Stimulated activated CD4-positive, alpha-beta T cell treated with anti-CD3 and anti-CD28 coated beads, Interleukin-15, amount 100 ng/mL, for 48 hours (primary cell): Measurements from ENCODE around the gene COPS8.

Source experiments
- DNase-seq, 2 donors: peaks; one replicate each; pipeline ENCODE4 v3.0.0-alpha.2; 2020; ENCODE audit warnings: low read depth in 2 of 2

The COPS8 gene

DNA sequence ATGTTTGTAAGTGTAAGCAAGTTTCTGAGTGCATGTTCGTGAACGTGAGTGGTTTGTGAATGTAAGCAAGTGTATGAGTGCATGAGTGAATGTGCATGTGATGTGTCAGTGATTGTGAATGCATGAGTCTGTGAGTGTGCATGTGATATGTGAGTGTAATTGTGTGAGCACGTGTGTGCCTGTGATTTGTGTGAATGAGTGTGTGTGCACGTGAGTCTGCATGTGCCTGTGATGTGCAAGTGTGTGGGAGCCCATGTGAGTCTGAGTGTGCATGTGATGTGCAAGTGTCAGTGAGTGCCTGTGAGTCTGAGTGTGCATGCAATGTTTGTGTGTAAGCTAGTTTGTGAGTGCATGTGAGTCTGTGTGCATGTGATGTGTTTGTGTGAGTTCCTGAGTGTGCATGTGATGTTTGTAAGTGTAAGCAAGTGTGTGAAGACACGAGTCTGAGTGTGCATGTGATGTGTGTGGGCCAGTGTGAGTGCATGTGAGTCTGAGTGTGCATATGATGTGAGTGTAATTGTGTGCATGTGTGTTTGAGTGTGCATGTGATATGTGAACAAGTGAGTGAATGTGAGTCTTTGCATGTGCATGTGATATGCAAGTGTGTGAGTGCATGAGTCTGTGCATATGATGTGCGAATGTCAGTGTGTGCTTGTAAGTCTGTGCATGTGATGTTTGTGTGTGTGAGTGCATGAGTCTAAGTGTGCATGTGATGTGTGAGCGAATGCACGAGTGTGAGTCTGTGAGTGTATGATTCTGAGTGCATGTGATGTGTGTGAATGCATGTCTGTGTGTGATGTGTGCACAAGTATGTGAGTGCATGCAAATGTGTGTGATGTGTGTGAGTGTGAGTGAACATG is 45.1 kb downstream of the COPS8 start:
- no peak for DNase-seq

DNA sequence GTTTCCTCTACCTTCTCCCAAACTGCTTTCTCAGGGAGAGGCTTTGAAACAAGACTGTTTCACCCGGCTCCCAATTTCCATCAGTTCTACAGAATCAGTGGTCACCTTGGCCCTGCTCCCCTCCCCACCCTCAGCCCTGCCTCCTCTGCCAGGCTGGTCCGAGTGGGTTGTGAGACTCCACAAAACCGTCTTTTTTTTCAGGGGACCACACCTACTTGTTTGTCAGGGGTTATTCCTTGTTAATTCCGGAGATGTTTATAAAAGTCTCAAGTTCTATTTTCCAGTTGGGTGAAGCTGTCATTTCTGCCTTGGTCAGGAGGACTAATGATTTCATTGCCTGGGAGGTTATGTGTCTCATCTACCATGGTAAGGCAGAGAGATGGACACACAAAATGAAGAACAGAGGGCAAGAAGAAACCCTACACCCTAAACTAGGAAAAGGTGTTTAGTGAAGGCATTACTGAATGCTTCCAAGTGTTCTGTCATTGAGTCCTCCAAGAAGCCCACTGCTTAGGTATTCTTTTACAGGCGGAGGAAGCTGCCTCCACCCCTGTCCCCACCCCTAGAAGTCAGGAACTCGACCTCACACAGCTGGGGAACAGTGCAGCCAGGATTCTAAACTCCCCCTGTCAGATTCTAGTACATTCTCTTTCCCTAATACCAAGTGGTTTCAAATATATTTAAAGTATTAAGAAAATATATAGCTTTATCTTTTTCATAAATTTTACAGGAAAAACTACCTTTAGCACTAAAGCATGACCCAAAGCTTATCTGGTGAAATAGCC is 46.3 kb downstream of the COPS8 start:
- no peak for DNase-seq

DNA sequence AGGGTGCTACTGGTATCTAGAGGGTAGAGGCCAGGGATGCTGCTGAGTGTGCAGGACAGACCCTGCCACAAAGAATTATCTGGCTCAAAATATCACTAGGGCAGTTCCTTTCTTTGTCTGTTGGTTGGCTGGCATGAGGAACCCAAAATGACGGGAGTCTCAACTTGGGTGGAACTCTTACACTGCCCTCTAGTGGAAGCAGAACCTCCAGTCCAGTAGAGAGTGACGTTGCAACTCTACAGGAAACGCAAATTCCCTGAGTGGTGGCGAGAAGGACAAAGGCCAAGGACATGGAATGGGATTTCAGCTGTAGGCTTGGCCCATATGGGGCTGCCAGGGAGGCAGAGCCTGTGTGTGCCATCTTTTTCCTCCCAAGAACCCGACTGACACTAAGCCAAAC is 47.1 kb downstream of the COPS8 start:
- no peak for DNase-seq

DNA sequence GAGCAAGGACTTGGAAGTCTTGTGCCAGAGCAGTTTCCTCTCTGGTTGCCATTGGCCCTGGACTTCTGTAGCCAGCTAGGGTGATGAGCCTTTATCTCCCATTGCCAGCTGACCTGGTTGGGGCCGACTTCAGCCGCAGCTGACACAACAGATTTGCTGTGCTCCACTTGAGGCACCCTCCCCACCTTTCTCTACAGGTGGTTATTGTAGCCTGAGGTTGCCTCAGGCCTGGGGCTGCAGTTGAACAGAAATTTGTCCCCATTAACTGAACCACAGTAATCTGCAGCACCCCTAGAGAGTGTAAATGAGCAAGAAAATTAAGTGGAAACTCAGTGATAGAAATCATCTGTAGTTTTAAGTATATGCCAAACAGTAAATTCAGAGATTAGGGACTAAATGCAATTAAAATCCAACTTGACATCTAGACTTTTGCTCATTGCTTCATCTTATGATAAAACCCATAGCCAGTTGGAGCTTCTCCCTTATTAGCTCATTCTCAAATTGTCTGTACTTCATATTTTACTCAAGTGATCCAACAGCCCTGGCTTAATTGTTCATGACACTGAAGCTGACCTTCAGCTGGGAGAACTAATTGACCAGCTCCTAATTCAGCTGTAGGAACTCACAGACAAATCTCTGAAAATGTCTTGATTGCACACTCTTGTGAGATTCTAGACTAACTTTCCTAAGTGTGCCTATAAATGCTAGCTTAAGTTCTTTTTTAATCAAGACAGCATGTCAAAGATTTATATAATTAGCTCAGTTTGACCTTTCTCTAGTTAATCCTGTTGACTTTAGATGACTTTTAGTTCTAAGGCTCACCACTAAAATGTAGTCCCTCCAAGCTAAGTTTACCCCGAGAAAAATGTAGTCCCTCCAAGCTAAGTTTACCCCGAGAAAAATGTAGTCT is 48.9 kb downstream of the COPS8 start:
- DNase-seq: no peak

DNA sequence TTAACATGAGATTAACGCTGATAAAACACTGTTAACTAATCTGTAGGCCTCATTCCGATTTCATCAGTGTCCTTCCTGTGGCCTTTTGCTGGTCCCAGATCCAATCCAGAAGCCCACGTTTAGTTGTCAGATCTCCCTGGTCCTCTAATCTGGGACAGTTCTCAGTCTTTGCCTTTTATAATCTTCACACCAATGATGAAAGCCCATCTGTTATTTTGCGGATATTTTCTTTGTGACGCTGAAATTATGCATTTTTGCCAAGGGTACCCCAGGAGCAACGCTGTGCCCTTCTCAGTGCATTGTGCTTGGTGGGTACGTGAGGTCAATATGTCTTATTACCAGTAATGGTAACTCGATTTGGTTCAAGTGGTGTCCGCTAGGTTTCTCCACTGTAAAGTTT is 51.1 kb downstream of the COPS8 start:
- DNase-seq: no peak

DNA sequence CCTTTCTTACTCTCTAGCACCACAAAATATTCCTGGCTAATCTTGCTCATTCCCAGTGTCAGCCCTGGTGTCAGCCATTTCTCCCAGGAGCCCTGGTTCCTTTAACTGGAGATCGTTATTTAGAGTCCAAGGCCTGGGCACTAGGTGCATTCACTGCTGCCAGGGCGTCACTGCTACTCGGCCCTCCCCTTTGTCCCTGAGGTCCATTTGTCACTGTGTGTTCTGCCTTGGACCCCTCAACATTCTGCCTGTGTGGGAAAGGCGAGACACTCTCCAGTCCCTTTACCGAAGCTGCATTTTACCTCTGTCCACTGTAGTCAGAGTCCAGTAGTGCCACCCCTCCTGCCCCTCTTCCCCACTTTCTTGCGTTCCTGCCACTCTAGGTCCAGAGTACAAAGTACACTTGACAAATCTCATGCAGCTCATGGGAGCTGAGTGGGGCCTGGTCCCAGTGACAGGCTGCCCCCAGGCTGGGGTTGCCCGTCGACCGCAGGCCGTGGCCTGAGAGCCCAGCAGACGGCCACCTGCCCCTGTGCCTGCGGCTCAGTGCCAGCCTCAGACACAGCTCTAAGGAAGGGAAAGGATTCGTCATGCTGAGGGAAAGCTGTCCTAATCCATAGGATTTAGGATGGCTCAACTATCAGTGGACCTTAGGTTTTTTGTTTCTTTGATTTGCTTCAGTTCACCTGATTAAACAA is 52.1 kb downstream of the COPS8 start:
- no peak for DNase-seq

DNA sequence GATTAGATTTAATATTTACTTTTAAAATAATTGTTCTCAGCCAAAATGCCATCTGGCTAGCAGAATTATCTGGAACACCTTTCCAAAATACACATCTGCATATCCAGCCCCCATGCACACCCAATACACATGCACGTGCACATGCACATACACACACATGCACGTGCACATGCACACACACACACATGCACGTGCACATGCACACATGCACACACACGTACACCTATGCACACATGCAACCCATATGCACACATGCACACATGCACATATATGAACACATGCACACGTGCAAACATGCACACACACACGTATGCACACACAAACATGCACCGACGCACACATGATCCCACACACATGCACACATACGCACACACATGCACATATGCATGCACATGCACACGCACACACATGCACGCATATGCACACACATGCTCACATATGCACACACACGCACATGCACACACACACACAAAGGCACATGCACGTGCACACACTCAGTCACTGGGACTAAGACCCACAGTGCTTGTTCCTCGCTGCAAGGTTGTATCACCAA is 53.5 kb downstream of the COPS8 start:
- DNase-seq: no peak

DNA sequence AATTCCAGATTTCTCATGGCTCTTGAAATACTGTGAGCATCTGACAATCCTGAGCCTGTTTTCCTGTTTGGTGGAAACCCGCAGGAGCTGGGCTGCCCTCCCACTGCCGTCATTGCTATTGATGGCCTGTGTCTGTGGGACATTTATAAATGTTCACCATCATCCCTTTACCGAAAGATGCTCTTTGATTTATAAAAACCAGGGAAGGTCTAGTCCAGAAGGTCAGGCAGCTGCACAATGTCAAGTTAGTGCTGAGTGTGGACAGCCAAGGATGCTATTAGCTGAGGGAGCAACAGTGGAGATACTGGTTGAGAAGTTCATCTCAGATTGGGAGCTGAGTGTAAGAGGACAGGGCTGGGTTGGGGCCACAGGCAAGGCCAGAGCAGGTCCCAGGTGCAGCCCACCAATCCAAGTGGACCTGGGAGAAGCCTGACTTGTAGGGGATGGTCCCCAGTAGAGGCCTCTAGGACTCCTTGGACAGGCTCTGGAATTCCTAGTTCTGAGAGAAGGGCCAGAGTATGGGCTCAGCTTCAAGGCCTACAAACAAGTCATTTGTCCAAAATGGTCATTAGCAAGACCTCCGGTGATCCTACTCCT is 55.1 kb downstream of the COPS8 start:
- no peak for DNase-seq

DNA sequence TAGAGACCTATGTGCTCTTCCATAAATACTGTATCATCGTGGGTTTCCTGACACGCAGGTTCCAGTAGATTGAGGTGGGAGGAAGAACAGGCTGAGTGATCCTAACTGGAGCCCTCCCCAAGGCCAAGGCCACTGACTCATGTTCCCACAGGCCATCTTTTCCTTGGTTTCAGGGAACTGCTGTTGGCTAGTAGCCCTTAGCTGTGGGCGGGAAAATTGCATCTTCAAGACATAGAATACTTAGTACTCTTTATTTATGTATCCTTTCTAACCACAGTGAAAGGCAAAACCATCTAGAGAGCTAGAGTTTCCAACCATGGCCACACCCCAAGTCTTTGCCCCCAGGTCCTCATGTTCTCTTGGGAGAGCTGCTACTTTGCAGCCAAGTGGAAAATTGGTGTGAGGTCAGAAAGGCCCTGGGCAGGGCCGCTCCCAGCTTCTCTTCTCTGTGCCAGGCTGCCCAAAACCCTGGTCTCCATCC is 55.9 kb downstream of the COPS8 start:
- no peak for DNase-seq

DNA sequence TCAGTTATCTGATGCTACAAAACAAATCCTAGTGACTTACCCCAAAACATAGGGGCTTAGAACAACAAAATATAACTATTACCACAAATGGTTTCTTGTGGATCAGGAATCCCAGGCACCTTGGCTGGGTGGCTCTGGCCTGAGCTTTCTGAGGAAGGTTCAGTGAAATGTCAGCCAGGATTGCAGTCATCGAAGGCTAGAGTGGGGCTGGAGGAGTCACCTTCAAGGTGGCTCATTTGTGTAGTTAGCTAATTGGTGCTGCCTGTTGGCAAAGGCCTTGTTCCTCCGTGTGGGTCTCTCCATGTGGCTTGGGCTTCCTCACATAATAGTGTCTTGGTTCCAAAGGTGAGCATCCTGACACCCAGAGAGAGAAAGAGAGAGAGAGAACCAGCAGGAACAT is 57.4 kb downstream of the COPS8 start:
- DNase-seq: no peak

DNA sequence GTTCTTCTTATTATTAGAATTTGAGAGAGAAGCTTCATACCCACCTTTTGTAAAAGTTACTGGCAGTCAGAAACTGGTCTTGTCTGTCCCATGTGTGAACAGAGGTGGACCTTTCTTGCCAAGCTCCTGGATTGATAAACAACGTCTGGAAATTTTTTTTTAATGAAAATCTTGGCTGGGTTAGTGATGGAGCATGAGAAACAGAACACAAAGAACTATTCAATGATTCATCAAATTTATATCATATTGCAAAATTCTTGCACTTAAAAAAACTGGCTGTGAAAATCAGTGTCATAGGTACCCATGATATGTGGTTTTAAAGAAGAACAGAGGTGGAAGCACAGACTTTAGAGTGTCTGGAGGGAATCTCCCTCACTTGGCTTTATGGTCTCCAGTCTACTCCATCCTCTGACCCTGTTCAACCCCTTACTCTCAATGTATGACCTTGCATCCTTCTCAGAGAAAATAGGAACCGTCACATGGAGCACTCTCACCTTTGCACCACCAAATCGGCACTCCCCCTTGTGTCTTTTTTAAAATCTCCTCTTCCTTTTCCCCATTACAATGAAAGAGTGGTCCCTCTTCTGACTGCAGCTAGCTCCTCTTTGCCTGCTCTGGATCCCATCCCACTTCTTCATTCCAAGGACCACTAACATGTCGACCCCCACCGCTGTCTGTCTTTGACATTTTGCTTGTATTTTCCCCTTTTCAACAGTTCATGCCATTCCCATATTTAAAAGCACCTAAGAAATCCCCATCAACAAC is 58.2 kb downstream of the COPS8 start:
- DNase-seq: no peak

DNA sequence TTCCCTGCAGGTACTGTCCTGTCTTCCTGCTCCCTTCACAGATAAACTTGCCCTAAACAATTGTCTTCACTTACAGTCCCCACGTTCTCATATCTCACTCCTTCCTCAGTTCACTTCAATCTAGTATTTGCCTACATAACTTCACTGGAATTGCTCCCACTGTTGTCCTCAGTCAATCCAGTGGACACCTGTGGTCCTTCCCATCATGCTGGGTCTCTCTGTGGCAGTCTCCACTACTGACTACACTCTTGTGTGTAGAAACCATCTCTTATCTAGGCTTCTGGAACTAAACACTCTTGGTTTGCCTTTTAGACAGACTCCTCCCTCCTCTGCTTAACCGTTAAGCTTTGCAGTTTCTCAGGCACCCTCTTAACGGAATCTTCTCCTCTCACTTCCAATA is 58.8 kb downstream of the COPS8 start:
- no peak for DNase-seq

DNA sequence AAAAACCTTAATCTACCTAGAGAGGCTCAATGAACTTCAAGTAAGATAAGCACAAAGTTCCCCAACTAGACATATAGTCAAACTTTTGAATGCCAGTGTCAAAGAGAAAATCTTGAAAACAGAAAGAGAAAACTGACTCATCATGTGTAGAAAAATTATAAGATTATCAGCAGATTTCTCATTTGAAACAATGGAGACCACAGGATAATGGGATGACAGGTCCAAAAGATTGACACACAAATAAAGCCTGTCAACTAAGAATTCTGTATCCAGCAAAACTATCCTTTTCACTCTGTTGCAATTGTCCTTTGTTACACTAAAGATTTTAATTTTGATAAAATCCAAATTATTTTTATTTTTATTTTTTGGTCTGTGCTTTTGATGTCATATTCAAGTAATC is 61.6 kb downstream of the COPS8 start:
- no peak for DNase-seq

DNA sequence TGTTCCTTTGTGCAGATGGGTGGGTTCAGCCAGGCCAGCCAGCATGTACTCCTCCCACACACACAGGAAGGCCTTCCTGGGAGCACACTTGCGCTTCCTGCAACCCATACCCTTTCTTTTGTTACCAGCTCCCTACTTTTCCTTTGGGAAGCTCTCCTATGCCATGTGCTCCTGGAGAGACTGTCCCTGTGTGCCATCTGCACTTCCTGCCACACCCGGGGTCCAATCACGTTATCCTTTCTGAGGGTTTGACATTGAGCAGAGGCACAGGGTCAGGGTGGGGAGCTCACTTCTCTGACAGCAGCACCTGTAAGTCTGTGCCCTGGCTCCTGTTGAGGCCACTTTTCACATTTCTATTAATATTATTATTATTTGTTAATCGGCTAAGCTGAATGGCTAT is 62.9 kb downstream of the COPS8 start:
- no peak for DNase-seq

DNA sequence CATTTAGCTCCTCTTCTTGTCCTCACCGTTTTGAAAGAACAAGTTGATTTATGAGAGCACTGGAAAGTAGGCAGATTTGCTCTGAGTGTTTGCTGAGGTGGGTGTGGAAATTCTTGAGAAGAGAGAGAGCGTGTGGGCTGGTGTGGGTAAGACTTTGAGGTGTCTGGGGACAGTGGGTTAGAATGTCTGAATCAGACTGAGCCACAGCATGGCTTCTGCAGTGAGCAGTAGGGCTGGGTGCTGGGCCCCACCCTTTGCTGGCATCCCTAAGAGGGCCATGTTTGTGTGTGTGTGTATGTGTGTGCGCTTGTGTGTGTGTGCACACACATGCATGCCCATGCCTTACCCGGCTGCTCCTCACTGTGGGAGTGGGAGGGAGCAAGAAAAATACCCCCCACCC is 63.7 kb downstream of the COPS8 start:
- peak; percentile 39 to 41 for DNase-seq
